Activated CD4-positive, alpha-beta memory T cell treated with anti-CD3 and anti-CD28 coated beads, Interleukin-2, amount 10 ng/mL, durations not matched to agents 7 days and 5 days (primary cell): ENCODE results near the gene LAMB1. TPM values are rescaled to one million over a fixed set of nuclear protein-coding genes. Genes with fewer than 3 reads are reported as not detected.

Source experiments
- CTCF ChIA-PET: fragments of 350-600 bp; sonication (Branson Sonifier 250); formaldehyde crosslinking; loops from one replicate; lab custom pipeline; 2021; ENCODE audit warnings: antibody characterized with exemption, inconsistent platforms; lab: Charles Lee
- POLR2A ChIA-PET: fragments of 350-600 bp; sonication (Branson Sonifier 250); formaldehyde crosslinking; loops from one replicate; lab custom pipeline; 2021; ENCODE audit warnings: antibody characterized with exemption; lab: Charles Lee
- DNase-seq: peaks from one replicate; pipeline ENCODE4 v3.0.0-alpha.2; 2020
- H3K27ac Mint-ChIP-seq: one replicate; pipeline ENCODE4 v1.8.0; 2021; ENCODE audit warnings: mild to moderate bottlenecking, mixed read lengths
- H3K27me3 Mint-ChIP-seq: one replicate; pipeline ENCODE4 v1.8.0; 2021; ENCODE audit warnings: mixed read lengths
- H3K36me3 Mint-ChIP-seq: one replicate; pipeline ENCODE4 v1.8.0; 2021; ENCODE audit warnings: low read depth, mixed read lengths
- H3K4me1 Mint-ChIP-seq: one replicate; pipeline ENCODE4 v1.8.0; 2021; ENCODE audit warnings: mixed read lengths
- H3K4me3 Mint-ChIP-seq: one replicate; pipeline ENCODE4 v1.8.0; 2021; ENCODE audit warnings: mild to moderate bottlenecking, mixed read lengths
- H3K9me3 Mint-ChIP-seq: one replicate; pipeline ENCODE4 v1.8.0; 2021; ENCODE audit warnings: mixed read lengths
- total RNA-seq, 2 experiments: library from RNA; stranded (reverse); gene quantifications; one replicate each; pipeline ENCODE4 v1.2.3, GENCODE V29; 2021

Gene LAMB1
- not detected for total RNA-seq

DNA sequence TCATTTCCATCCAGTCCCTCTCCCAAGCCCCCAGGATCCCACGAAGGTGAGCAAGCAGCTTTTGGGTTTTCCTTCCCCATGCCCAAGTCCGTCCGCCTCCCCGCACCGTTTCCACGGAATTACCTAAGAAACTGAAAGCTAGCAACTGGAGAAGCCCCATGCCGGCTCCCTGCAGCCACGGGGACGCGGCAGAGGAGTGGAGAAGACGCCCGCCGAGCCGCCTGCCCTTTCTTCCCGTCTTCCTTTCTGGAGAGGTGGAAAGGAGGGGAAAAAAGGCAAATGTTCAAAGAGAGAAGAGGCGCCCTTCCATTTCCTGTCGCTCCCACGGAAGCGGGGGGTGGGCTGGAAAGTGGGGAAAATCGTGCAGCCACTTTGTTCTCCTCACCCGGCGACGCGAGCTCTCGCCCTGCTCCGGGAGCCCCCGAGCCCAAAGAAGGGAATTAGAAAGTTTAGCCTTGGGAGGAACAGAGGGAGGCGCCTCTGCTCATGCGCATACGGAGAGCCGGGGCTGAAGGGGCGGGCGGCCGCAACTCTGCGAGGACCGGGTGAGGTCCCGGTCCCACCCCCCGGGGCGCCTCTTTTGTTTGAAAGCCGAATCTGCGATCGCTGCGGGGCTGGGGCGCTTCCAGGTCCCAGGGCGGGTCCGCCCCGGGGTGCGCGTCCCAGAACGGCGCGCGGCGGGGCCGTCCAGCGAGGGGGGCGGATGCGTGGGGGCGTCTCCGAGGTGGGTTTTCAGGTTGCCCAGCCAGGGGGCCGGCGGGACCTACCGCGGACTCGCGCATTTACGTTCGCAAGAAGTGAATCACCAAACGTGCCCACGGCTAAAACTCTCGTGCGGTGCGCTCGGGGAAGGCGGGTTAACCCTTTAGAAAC lies at the start of gene LAMB1:
Gene LAMB1, minus strand, starts transcription at position 436 of the 873 bp plus-strand sequence. Its CDS starts 276 bp downstream, at position 160.
- no peak for DNase-seq

GRCh38 chr7:108051454-108051853 lies 48.5 kb upstream of the LAMB1 start:
- no peaks in the 10 kb centered on the region for H3K9me3 Mint-ChIP-seq
- DNase-seq: no peak
- ChIA-PET CTCF (no interaction called here), POLR2A (no interaction called here)
- no peak overlapping the region for H3K4me3 Mint-ChIP-seq
- no peak overlapping the region for H3K27ac Mint-ChIP-seq
- no peaks in the 10 kb centered on the region for H3K4me1 Mint-ChIP-seq
- no peaks in the 10 kb centered on the region for H3K36me3 Mint-ChIP-seq
- peaks cover 6% of the 10 kb centered on the region for H3K27me3 Mint-ChIP-seq

More for the DNA sequence above, at the start of gene LAMB1:
- Mint-ChIP-seq H3K4me1 (peaks cover 13% of the 10 kb centered on the region), H3K9me3 (no peaks in the 10 kb centered on the region), H3K36me3 (no peaks in the 10 kb centered on the region), H3K27me3 (peaks cover 64% of the 10 kb centered on the region), H3K4me3 (peak within 1 kb of the TSS; percentile 39), H3K27ac (no peak within 1 kb of the TSS)
- ChIA-PET CTCF (no interaction called here), POLR2A (interaction anchor here (0.9 kb wide), 1 partner anchor 13 kb away, joined by 3 read pairs; no protein-coding TSS in a partner anchor)

GRCh38 chr7:108049962-108050361 lies 47.0 kb upstream of the LAMB1 start:
- H3K27me3 Mint-ChIP-seq: peaks cover 9% of the 10 kb centered on the region
- ChIA-PET CTCF (no interaction called here), POLR2A (no interaction called here)
- DNase-seq: peak; percentile 30
- H3K4me3 Mint-ChIP-seq: no peak overlapping the region
- H3K27ac Mint-ChIP-seq: no peak overlapping the region
- no peaks in the 10 kb centered on the region for H3K9me3 Mint-ChIP-seq
- H3K36me3 Mint-ChIP-seq: no peaks in the 10 kb centered on the region
- H3K4me1 Mint-ChIP-seq: no peaks in the 10 kb centered on the region

GRCh38 chr7:108048422-108048821 lies 45.5 kb upstream of the LAMB1 start:
- no peak for DNase-seq
- ChIA-PET POLR2A (no interaction called here), CTCF (no interaction called here)
- Mint-ChIP-seq H3K27me3 (peaks cover 9% of the 10 kb centered on the region), H3K9me3 (no peaks in the 10 kb centered on the region), H3K27ac (no peak overlapping the region), H3K36me3 (no peaks in the 10 kb centered on the region), H3K4me1 (no peaks in the 10 kb centered on the region), H3K4me3 (no peak overlapping the region)

- ChIA-PET CTCF (no interaction called here), POLR2A (no interaction called here)
- Mint-ChIP-seq H3K4me1 (no peaks in the 10 kb centered on the region), H3K27ac (no peak overlapping the region), H3K4me3 (no peak overlapping the region), H3K36me3 (no peaks in the 10 kb centered on the region), H3K27me3 (peaks cover 11% of the 10 kb centered on the region), H3K9me3 (no peaks in the 10 kb centered on the region)
- no peak for DNase-seq
These were observed 44.1 kb upstream of the LAMB1 start for GRCh38 chr7:108046952-108047506.

GRCh38 chr7:108045669-108046068 lies 42.7 kb upstream of the LAMB1 start:
- no peaks in the 10 kb centered on the region for H3K9me3 Mint-ChIP-seq
- H3K4me1 Mint-ChIP-seq: no peaks in the 10 kb centered on the region
- H3K27me3 Mint-ChIP-seq: peaks cover 23% of the 10 kb centered on the region
- POLR2A ChIA-PET: no interaction called here
- H3K36me3 Mint-ChIP-seq: no peaks in the 10 kb centered on the region
- no peak overlapping the region for H3K27ac Mint-ChIP-seq
- CTCF ChIA-PET: no interaction called here
- DNase-seq: no peak
- H3K4me3 Mint-ChIP-seq: no peak overlapping the region

DNA sequence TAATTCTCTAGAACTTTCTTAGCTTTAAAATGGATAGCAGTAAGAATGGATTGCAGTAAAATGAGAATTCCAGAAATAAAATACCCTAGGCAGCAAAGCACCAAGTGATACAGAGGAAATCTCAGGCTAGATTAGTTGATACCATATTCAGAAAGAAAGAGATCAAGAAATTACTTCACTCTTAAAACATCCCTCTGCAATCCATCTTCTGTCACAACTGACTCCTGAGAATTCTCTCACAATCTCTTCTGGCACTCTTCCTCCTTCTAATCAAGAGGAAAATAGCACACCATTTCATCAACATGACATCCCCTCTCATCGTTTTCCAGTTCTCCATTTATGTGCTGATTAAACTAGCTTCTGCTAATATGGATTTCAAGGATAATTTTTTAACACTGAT lies 42.2 kb upstream of the LAMB1 start:
- POLR2A ChIA-PET: no interaction called here
- Mint-ChIP-seq H3K9me3 (no peaks in the 10 kb centered on the region), H3K4me3 (no peak overlapping the region), H3K4me1 (no peaks in the 10 kb centered on the region), H3K27ac (no peak overlapping the region), H3K27me3 (peaks cover 27% of the 10 kb centered on the region), H3K36me3 (no peaks in the 10 kb centered on the region)
- no peak for DNase-seq
- CTCF ChIA-PET: no interaction called here

DNA sequence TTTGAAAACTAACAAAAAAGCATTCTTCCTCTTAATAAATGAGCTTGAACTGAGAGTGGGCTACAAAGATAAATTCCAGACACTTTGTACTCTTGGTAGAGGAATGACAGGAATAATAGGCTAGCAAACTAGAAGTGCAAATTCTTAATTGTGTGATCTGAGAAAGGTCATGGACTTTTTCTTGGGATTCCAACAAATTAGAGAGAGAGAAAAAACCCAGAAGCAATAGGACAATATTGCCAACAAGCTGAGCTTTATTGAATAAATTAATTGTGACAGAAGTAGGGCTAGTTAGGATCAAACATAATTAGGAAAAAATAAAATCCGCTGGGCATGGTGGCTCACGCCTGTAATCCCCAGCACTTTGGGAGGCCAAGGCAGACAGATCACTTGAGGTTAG lies 41.4 kb upstream of the LAMB1 start:
- no peaks in the 10 kb centered on the region for H3K4me1 Mint-ChIP-seq
- H3K36me3 Mint-ChIP-seq: no peaks in the 10 kb centered on the region
- no peak overlapping the region for H3K27ac Mint-ChIP-seq
- ChIA-PET POLR2A (no interaction called here), CTCF (no interaction called here)
- no peak for DNase-seq
- H3K27me3 Mint-ChIP-seq: peaks cover 30% of the 10 kb centered on the region
- no peak overlapping the region for H3K4me3 Mint-ChIP-seq
- no peaks in the 10 kb centered on the region for H3K9me3 Mint-ChIP-seq

DNA sequence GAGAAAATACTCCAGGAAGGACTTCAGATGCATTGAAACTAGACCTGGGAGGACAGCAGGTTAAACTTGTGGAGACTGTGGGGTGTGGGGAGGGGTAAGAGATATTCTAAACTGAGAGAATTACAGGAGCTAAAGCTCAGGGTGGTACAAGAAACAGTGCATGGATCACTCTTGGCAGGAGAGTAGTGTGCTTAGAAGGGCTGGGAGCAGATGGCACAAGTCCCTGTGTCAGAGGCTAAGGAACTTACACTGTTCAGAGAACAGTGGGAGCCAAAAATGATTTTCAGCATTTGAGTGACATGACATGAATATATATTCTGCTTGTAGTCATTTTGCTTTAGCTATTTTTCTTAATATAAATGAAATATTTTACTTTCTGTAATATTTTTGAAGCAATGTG lies 36.0 kb upstream of the LAMB1 start:
- DNase-seq: no peak
- ChIA-PET CTCF (interaction anchor here (0.7 kb wide), 1 partner anchor 134 kb away, joined by 3 read pairs; no protein-coding TSS in a partner anchor), POLR2A (interaction anchor here (0.9 kb wide), 1 partner anchor 34 kb away, joined by 3 read pairs; no protein-coding TSS in a partner anchor)
- H3K27ac Mint-ChIP-seq: no peak overlapping the region
- H3K36me3 Mint-ChIP-seq: no peaks in the 10 kb centered on the region
- H3K27me3 Mint-ChIP-seq: peaks cover 28% of the 10 kb centered on the region
- H3K9me3 Mint-ChIP-seq: no peaks in the 10 kb centered on the region
- H3K4me3 Mint-ChIP-seq: no peak overlapping the region
- H3K4me1 Mint-ChIP-seq: no peaks in the 10 kb centered on the region

- H3K27ac Mint-ChIP-seq: no peak overlapping the region
- no peaks in the 10 kb centered on the region for H3K36me3 Mint-ChIP-seq
- POLR2A ChIA-PET: no interaction called here
- no peak for DNase-seq
- H3K9me3 Mint-ChIP-seq: no peaks in the 10 kb centered on the region
- peaks cover 27% of the 10 kb centered on the region for H3K27me3 Mint-ChIP-seq
- H3K4me1 Mint-ChIP-seq: no peaks in the 10 kb centered on the region
- H3K4me3 Mint-ChIP-seq: no peak overlapping the region
- CTCF ChIA-PET: no interaction called here
These were observed 34.8 kb upstream of the LAMB1 start for GRCh38 chr7:108037741-108038140.

- no peak overlapping the region for H3K27ac Mint-ChIP-seq
- no peaks in the 10 kb centered on the region for H3K9me3 Mint-ChIP-seq
- CTCF ChIA-PET: no interaction called here
- H3K36me3 Mint-ChIP-seq: no peaks in the 10 kb centered on the region
- no peak for DNase-seq
- POLR2A ChIA-PET: no interaction called here
- H3K4me3 Mint-ChIP-seq: no peak overlapping the region
- H3K4me1 Mint-ChIP-seq: no peaks in the 10 kb centered on the region
- H3K27me3 Mint-ChIP-seq: peaks cover 27% of the 10 kb centered on the region
These were observed 34.2 kb upstream of the LAMB1 start for GRCh38 chr7:108037140-108037539.

DNA sequence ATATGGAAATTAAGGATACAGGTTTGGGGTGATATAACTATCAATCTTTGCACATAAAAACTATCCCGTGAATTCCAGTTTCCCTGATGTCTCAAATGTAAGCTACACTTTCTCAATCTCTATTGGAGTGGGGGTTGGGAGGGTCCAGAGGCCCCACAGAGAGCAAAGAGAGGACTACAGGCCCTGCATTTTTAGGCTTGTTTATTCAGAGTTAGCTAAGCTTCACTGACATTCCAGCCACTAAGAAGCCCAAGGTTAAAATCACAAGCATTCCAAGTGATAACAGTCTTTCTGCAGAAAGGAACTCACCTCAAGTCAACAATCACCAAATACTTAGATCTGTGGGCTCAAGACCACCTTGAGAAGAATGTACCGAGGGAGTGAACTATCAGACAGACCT lies 31.6 kb upstream of the LAMB1 start:
- Mint-ChIP-seq H3K36me3 (no peaks in the 10 kb centered on the region), H3K4me3 (no peak overlapping the region), H3K27me3 (peaks cover 8% of the 10 kb centered on the region), H3K27ac (no peak overlapping the region), H3K4me1 (no peaks in the 10 kb centered on the region), H3K9me3 (no peaks in the 10 kb centered on the region)
- POLR2A ChIA-PET: no interaction called here
- no peak for DNase-seq
- CTCF ChIA-PET: no interaction called here

- CTCF ChIA-PET: interaction anchor here (0.7 kb wide), 2 partner anchors 672 to 900 kb away, joined by 4 to 7 read pairs; no protein-coding TSS in a partner anchor
These were observed 31.0 kb upstream of the LAMB1 start for GRCh38 chr7:108033776-108034497.

More at GRCh38 chr7:108033776-108034497, 31.0 kb upstream of the LAMB1 start:
- H3K4me3 Mint-ChIP-seq: no peak overlapping the region
- H3K36me3 Mint-ChIP-seq: no peaks in the 10 kb centered on the region
- POLR2A ChIA-PET: no interaction called here
- DNase-seq: no peak
- H3K27me3 Mint-ChIP-seq: peaks cover 11% of the 10 kb centered on the region
- no peaks in the 10 kb centered on the region for H3K4me1 Mint-ChIP-seq
- H3K9me3 Mint-ChIP-seq: no peaks in the 10 kb centered on the region
- H3K27ac Mint-ChIP-seq: no peak overlapping the region
